Urothelium cell line (cell line): ENCODE measurements around the gene TMC5.
"Not testable (repeated sequence)": the region's sequence is repeated elsewhere in the genome, so short reads cannot be mapped to it uniquely, and the experiment has no call there.

Experiments
- DNase-seq: peaks from one replicate; pipeline ENCODE4 v3.0.0; 2011; ENCODE audit warnings: low spot score, mixed read lengths
- FAIRE-seq: peaks from 2 replicates; lab custom pipeline; 2011; peaks lifted over from hg19 to GRCh38; lab: Jason Lieb, UNC

Gene TMC5, protein sequence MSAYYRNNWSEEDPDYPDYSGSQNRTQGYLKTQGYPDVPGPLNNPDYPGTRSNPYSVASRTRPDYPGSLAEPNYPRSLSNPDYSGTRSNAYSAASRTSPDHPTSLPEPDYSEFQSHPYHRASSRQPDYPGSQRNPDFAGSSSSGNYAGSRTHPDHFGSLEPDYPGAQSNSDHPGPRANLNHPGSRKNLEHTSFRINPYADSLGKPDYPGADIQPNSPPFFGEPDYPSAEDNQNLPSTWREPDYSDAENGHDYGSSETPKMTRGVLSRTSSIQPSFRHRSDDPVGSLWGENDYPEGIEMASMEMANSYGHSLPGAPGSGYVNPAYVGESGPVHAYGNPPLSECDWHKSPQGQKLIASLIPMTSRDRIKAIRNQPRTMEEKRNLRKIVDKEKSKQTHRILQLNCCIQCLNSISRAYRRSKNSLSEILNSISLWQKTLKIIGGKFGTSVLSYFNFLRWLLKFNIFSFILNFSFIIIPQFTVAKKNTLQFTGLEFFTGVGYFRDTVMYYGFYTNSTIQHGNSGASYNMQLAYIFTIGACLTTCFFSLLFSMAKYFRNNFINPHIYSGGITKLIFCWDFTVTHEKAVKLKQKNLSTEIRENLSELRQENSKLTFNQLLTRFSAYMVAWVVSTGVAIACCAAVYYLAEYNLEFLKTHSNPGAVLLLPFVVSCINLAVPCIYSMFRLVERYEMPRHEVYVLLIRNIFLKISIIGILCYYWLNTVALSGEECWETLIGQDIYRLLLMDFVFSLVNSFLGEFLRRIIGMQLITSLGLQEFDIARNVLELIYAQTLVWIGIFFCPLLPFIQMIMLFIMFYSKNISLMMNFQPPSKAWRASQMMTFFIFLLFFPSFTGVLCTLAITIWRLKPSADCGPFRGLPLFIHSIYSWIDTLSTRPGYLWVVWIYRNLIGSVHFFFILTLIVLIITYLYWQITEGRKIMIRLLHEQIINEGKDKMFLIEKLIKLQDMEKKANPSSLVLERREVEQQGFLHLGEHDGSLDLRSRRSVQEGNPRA

DNA sequence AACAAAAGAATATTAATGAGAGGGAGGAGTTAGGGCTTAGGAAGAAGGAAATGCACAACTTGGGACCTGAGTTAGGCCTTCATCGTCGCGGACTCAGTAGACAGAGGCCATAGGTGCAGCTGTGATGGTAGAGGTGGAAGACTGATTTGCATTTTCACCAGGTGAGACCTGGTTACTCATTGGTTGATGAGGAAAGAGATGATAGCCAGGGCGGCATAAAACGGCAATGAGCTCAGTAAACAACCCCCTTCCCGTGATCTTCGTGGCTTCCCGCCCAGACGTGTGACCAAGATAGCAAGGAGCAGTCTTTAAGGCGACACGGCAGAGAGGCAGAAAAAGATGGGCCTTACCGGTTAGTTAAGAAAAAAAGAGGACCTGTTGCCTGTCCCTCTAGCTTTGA, at the start of gene TMC5:
Gene TMC5, plus strand, starts transcription at position 244 of the 400 bp plus-strand sequence. CDS start 22,156 bp downstream, outside the sequence.
- DNase-seq = no peak

DNA sequence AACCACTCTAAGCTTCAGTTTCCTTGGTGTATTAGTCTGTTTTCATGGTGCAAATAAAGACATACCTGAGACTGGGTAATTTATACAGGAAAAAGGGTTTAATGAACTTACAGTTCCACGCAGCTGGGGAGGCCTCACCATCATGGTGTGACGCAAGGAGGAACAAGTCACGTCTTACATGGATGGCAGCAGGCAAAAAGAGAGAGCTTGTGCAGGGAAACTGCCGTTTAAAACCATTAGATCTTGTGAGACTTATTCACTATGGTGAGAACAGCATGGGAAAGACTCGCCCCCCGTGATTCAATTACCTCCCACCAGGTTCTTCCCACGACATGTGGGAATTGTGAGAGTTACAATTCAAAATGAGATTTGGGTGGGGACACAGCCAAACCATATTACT, 45.1 kb upstream of the TMC5 start:
- FAIRE-seq, DNase-seq: not testable (repeated sequence)

More for the DNA sequence above, at the start of gene TMC5:
- no peak for FAIRE-seq

DNA sequence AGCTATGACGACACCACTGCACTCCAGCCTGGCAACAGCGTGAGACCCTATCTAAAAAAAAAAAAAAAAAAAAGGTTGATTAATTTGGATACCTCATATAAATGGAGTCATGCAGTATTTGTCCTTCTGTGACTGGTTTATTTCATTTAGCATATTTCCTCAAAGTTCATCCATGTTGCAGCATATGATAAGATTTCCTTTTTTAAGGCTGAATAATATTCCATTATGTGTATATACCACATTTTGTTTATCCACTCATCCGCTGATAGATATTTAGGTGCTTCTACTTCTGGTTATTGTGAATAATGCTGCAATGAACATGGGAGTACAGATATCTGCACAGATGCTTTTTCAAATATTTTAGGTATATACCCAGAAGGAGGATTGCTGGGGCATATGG, 43.3 kb upstream of the TMC5 start:
- no peak for FAIRE-seq
- no peak for DNase-seq

DNA sequence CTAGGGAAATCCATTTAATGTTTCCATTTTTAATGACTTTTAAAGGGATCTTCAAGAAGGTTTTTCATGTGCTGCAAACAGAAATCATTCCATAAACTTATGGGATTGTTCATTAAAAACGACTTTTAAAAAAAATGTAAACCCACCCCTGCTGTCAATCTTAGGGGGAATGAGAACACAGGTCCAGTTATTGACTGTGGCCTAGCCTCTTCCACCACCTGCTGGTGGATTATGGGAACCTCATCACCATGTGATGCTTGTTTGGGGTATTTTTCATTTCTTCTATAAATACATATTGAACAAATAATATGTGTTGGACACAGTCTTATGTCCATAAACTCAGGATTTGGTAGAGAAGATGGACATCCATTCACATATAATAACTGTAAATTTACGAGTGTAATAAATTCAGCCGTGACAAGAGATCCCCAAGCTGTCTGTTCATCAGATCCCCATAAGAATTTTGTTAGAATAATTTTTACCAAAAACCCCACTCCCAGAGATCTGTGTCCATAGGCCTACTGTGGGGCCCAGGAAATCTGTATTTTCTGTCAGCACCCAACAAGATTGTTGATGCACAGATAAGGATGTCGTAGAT, 42.0 kb upstream of the TMC5 start:
- no peak for FAIRE-seq
- peak; percentile 59 for DNase-seq

DNA sequence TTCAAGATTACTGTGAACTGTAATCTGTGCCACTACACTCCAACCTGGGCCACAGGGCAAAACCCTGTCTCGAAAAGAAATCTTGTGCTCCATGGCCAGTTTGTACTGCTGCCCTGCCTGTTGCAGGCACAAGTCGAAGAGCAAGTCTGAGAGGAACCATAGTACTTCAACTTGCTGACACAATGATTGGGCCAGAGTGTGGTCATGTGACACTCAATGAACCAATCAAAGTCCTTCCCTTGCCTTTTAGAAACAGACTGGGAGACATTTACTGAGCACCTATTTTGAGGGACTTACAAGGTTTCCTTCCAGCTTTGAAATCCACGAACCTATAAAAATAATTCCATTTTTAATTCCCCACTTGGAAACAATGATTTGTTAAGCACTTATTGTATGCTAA, 39.8 kb upstream of the TMC5 start:
- DNase-seq = no peak
- FAIRE-seq = no peak

DNA sequence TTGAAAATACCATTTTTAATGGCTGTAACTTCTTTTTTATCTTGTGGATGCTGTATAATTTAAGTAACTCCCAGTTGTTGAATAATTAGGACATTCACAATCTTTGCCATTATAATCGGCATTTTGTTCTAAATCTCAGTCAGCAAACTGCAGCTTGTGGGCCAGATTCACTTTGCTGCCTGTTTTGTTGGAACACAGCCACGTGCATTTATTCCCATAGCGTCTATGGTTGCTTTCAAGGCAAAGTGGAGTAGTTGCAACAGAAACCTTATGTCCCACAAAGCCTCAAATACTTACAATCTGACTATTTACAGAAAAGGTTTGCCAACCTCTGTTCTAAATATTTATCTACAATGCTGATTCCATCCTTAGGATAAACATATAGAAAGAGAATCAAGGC, 39.2 kb upstream of the TMC5 start:
- FAIRE-seq (no peak), DNase-seq (no peak)

DNA sequence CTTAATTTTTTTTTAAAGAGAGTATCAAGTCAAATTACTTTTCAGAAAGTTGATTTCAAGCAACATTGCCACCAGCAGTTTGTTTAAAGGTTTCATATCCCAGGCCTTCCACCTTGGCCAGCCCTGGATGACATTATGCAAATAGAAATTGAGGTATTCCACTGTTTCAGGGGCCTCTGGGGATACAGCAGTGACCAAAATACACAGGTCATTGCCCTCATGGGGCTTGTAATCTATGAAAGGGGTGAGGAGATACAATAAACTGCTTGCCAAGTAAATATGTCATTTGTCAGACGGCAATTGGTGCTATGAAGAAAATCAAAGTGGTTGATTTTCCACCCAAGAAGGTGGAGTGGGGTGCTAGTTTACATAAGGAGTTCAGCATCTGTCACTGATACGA, 37.8 kb upstream of the TMC5 start:
- no peak for FAIRE-seq
- no peak for DNase-seq

DNA sequence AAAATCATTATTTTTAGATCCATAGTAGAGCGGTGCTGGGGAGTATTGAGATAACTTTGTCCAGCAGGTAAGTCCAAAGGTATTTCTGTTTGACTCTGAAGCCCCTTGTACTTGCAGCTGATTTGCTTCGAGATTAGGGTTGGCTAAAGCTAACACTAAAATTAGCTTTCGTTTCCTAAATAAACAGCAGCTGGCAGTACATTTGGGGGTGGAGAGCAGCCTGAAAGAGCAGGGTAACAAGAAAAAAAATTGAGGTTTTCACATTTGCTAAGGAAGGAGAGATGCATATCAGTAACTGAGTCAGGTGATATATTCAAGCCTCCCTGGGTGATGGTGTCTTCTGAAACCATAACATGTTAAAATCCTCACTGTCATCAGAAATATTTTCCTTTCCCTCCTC, 37.4 kb upstream of the TMC5 start:
- DNase-seq (no peak), FAIRE-seq (no peak)

DNA sequence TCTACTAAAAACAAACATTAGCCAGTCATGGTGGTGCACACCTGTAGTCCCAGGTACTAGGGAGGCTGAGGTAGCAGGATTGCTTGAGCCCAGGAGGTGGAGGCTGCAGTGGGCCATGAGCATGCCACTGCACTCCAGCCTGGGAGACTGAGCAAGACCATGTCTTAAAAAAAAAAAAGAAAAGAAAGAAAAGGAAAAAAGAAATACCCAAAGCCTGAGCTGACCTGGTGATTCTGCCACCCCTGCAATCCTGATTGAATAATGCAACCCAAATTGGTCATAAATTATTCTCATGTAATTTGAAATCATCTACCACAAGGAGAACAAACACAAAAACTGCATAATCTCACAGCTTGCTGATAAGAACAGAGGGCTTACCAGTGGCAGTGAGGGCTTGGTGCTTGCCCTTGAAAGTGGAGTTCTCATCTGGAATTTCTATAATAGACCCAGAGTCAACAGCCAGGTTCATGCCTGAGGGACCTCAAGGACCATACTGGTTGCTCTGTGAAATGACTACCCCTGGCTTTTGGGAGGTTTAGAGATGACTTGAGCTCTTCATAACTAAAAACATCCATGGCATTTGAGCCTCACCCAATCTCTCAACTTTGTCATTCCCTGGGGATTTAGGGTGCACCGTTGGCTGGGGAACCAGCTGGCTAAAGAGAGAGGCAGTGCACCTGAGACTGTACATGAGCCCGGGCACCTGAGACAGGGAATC, 35.4 kb upstream of the TMC5 start:
- FAIRE-seq = no peak
- DNase-seq = peak; percentile 17

DNA sequence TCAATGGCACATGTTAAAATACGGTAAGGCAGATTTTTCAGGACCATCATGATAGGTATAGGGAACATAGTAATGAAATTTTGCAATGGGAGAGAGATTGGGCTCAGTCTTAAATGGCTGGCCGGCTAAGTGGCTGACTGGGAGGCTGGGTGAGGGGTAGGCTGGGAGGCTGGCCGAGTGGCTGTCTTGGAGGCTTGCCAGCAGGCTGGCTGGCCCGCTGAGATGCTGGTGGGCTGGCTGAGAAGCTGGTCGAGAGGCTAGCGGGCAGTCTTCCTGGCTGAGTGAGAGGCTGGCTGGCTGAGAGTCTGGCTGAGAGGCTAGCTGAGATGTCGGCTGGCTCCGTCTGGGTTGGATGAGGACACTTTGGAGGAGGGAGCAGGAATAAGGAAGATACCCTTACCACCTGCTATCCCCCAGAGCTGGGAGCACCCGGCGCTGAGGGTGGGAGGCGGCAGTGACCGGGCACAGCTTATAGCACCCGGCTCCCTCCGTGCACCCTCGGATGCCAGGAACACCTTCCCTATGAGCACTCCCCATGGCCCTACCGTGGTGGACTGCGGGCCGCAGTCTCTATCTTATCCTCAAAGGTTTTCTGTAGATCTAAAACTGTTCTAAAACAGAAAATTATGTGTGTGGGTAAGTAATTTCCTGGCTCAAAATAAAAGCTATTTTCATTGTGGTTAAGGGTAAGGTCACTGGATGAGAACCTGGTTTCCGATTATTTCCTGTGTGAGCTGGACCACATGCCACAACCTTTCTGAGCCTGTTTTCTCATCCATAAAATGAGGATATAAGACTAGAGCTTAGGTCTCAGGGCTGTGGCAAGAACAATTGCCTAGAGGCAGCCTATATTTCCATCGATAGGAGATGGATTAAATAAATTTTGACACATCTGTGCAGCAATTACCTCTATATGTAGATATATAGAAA, 34.5 kb upstream of the TMC5 start:
- FAIRE-seq (no peak), DNase-seq (peak; percentile 37)

DNA sequence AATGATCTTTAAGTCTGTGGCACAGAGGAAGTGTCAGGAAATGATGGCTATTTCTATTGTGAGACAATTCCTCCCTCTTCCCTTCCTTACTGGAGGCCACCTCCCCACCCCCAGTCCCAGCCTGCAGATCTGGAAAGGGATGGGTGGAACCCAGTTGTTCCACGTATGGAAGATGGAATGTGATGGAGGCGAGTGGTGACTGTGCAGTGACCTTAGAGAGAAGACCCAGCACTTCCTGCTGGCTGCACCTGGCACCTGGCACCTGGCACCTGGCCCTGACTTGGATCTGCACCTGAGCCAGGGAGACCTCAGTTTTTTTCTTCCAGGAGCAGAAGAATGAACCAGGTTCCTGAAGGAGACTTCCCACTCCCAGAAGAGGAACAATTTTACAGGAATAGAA, 33.0 kb upstream of the TMC5 start:
- FAIRE-seq (no peak), DNase-seq (peak; percentile 63)

DNA sequence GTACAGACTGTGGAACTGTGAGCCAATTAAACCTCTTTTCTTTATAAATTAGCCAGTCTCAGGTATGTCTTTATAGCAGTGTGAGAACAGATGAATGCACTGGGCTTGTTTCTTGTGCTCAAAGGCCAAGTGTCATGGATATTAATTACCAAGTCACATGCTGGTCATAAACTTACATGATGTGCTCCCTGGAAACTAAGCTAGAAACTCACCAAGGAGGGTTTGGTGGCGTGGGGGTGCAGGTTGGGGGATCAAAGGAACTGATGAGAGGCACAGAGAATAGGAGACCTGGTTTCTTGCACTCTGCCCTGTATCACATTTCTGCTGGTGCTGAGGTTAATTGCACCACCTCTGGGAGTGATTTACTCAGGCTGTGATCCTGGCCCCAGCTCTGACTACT, 31.2 kb upstream of the TMC5 start:
- FAIRE-seq (no peak), DNase-seq (no peak)

DNA sequence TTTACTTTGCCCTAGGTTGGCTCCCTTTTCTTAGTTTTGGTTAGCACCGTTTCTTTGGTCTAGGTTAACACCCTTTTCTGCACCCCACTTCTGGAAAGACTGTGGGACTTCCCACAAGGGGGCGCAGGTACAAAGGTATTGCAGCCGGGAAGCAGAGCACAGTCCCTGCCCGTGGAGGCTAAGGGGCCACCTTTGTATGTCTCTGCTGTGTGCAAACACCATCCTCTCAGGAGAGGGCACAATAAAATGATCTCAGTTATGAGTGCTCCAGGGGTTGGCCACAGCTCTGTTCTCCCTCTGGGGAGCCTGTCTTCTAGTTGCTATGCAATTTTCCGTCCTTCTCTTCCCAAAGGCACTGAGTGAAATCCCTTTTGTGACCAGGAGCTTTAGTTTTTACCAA, 28.4 kb upstream of the TMC5 start:
- DNase-seq (no peak), FAIRE-seq (no peak)

DNA sequence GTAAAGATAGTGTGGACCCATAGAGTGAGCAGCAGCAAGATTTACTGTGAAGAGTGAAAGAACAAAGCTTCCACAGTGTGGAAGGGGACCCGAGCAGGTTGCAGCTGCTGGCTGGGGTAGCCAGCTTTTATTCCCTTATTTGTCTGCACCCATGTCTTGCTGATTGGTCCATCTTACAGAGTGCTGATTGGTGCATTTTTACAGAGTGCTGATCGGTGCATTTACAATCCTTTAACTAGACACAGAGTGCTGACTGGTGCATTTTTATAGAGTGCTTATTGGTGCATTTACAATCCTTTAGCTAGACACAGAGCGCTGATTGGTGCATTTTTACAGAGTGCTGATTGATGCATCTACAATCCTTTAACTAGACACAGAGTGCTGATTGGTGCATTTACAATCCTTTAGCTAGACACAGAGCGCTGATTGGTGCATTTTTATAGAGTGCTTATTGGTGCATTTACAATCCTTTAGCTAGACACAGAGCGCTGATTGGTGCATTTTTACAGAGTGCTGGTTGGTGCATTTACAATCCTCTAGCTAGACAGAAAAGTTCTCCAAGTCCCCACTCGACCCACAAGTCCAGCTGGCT, 26.4 kb upstream of the TMC5 start:
- not testable (repeated sequence) for FAIRE-seq, DNase-seq

DNA sequence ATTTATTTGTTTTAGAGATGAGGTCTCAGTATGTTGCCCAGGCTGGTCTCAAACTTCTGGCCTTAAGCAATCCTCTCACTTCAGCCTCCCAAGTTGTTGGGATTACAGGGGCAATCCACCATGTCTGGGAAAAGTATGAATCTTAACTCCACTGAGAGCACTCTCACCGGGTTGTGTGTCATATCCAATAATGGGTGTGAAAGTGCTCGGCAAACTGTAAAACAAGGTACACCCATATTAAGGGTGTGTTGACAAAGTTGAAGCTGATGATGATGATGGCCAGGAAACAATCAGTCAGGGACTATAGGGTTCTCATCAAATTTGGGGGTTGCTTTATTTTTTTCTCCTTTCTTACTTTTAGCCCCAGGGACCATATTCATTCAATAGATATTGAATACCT, 25.3 kb upstream of the TMC5 start:
- FAIRE-seq (no peak), DNase-seq (no peak)

DNA sequence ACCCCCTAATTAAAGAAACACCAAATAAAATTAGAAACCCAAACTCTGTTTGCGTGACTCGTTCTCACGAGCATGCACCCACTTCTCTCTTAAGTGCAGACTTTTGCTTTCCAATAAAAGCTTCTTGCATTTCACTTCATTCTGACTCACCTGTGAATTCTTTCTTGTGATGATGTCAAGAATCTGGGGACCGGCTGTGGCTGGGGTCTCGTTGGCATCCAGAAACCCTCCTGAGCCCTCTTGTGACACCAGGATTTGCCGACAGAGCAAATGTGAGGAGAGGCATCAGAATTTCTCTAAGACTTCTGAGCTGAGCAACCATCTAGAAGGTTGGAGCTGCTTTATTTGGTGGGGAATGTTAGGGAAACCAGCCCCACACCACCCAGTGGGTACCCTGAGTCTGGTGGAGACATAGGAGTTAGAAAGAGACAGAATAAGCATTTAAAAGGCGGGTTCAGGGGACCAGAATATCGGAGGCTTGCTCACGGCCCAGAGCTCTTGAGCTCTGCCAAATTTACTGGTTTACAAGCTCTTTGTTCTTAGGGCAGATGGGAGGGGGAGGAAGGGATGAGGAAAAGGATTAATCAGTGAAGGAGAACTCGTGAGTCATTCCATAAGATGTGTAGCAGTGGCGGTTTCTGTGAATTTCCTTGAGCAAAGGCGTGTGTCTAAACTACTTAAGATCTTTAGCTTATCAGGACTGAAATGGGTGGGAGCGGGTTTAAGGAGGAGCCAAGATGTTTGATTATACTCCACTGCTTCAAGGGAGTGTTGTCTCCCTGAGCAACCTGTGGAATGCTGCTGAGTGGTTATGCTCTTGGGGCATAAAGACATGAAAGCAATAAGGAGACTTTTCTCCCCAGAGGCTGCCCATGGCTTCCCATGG, 24.2 kb upstream of the TMC5 start:
- no peak for DNase-seq
- FAIRE-seq = no peak

DNA sequence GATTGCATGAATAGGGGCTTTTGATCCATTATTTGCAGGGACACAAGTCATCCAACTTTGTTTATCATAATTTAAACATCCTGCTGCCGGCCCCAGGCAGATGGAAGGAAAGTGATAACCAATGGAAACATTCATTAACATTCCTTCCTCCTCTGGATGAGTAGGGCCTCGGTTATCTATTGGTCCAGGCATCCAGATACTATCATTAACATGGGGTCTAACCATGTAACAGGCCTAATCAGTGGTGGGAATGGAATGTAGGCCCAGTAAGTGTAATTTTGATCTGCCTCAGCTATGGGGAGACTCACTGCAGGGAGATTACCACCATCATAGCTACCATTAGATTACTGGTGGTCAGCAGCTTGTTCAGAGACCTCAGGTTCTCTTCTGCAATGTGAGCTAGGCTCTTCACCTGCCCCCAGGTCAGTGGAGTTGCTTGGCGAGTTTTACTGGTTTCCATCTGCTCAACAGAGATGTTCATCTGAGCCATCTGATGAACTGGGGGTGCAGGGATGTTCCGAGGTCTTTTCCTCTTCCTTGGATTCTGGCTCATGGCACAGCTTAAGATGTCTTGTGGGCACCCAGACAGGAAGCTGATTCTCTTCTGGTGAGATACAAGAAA, 21.9 kb upstream of the TMC5 start:
- DNase-seq, FAIRE-seq: not testable (repeated sequence)

DNA sequence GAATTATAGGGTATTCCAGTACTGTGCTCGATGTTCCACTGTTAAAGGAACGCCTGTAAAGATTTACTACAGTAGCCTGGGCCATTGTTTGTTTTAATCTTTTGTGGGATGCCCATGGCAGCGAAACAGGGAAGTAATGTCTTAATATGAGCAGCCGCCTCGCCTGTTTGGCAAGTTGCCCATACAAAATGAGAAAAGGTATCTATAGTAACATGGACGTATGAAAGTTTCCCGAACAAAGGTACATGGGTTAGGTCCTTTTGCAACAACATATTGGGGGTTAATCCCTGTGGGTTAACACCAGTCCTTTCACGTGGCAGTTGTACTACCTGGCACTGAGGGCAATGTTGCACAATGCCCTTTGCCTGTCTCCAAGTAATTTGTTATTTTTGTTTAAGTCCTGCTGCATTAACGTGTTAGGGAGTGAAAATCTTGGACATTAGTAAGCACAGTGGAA, 21.1 kb upstream of the TMC5 start:
- FAIRE-seq (no peak), DNase-seq (no peak)
